Nephron (organoid): ENCODE measurements around the gene TLX1.

Experiments
- H3K27ac Mint-ChIP-seq, 3 experiments: 2 replicates each; pipeline ENCODE4 v1.8.0; 2020; ENCODE audit warnings: mixed read lengths in 3 of 3, mild to moderate bottlenecking in 2 of 3, moderate library complexity in 1 of 3
- H3K27me3 Mint-ChIP-seq: 2 replicates; pipeline ENCODE4 v1.8.0; 2021; ENCODE audit warnings: low read depth, mild to moderate bottlenecking, moderate library complexity, mixed read lengths
- H3K36me3 Mint-ChIP-seq: 2 replicates; pipeline ENCODE4 v1.8.0; 2020; ENCODE audit warnings: low read depth, mixed read lengths
- H3K4me1 Mint-ChIP-seq: 2 replicates; pipeline ENCODE4 v1.8.0; 2020; ENCODE audit warnings: mixed read lengths
- H3K4me3 Mint-ChIP-seq, 3 experiments: 2 replicates each; pipeline ENCODE4 v1.8.0; 2020; ENCODE audit warnings: mild to moderate bottlenecking in 3 of 3, mixed read lengths in 3 of 3, moderate library complexity in 2 of 3
- H3K9me3 Mint-ChIP-seq: 2 replicates; pipeline ENCODE4 v1.8.0; 2020; ENCODE audit warnings: mixed read lengths
- TF ChIP-seq, protein P1 (sequence below), 3 experiments: fragments of 200-600 bp; sonication (generic); IDR thresholded peaks; one replicate each; pipeline ENCODE4 v1.5.0; 2021; ENCODE audit warnings: antibody characterized with exemption in 3 of 3; ENCODE audit not compliant: unreplicated experiment in 3 of 3

TLX1 gene

DNA sequence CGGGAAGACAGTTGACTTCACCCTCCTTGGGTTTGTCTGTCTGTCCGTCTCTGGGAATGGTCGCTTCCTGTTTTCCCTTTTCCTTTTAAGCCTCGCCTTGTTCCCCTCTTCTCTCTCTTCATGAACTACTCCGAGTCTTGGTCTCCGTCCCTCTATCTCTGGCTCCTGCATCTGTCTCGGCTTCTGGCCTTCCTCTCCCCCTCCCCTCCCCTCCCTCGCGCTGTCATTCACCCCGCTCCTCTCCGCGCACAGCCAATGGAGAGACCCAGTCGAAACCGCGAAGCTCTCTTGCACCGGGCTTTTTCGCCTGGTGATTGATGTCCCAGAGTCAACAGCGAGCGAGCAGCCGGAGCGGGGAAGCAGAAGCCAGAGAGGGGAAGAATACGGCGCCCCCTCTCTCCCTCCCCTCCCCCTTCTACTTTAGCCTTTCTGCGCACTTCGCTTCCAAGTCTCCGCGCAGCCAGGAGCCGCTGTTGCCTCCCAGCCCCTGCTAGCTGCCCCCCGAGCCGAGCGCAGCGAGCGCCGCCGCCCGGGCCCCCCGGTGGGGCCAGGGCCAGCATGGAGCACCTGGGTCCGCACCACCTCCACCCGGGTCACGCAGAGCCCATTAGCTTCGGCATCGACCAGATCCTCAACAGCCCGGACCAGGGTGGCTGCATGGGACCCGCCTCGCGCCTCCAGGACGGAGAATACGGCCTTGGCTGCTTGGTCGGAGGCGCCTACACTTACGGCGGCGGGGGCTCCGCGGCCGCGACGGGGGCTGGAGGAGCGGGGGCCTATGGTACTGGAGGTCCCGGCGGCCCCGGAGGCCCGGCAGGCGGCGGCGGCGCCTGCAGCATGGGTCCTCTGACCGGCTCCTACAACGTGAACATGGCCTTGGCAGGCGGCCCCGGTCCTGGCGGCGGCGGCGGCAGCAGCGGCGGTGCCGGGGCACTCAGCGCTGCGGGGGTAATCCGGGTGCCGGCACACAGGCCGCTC is at the start of gene TLX1:
TLX1 (plus strand) TSS at position 317 of the 978 bp plus-strand sequence; CDS start at position 559, 242 bp downstream.
- peaks cover 17% of the 10 kb centered on the region for H3K4me1 Mint-ChIP-seq
- H3K4me3 Mint-ChIP-seq = peak within 1 kb of the TSS; percentile 66 to 73 (median 73)
- no peaks in the 10 kb centered on the region for H3K9me3 Mint-ChIP-seq
- H3K27ac Mint-ChIP-seq = no peak within 1 kb of the TSS
- TF ChIP-seq, protein P1, sequence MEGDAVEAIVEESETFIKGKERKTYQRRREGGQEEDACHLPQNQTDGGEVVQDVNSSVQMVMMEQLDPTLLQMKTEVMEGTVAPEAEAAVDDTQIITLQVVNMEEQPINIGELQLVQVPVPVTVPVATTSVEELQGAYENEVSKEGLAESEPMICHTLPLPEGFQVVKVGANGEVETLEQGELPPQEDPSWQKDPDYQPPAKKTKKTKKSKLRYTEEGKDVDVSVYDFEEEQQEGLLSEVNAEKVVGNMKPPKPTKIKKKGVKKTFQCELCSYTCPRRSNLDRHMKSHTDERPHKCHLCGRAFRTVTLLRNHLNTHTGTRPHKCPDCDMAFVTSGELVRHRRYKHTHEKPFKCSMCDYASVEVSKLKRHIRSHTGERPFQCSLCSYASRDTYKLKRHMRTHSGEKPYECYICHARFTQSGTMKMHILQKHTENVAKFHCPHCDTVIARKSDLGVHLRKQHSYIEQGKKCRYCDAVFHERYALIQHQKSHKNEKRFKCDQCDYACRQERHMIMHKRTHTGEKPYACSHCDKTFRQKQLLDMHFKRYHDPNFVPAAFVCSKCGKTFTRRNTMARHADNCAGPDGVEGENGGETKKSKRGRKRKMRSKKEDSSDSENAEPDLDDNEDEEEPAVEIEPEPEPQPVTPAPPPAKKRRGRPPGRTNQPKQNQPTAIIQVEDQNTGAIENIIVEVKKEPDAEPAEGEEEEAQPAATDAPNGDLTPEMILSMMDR (IDR thresholded peaks at IDR 0.05; ENCODE audit: unreplicated experiment in 3 of 3) = no peak
- peaks cover 97% of the 10 kb centered on the region for H3K27me3 Mint-ChIP-seq
- peaks cover 3% of the 10 kb centered on the region for H3K36me3 Mint-ChIP-seq

- Mint-ChIP-seq H3K9me3 (no peaks in the 10 kb centered on the region), H3K27ac (no peak overlapping the region), H3K4me3 (no peak overlapping the region), H3K36me3 (no peaks in the 10 kb centered on the region), H3K4me1 (no peaks in the 10 kb centered on the region), H3K27me3 (peaks cover 95% of the 10 kb centered on the region)
- TF ChIP-seq, protein P1 (IDR thresholded peaks at IDR 0.05; ENCODE audit: unreplicated experiment in 3 of 3) = no peak
Measured at GRCh38 chr10:101085846-101086245, 45.3 kb upstream of the TLX1 start.

GRCh38 chr10:101087376-101087775 is 43.7 kb upstream of the TLX1 start:
- Mint-ChIP-seq H3K36me3 (no peaks in the 10 kb centered on the region), H3K27me3 (peaks cover 98% of the 10 kb centered on the region), H3K4me1 (peaks cover 9% of the 10 kb centered on the region), H3K9me3 (no peaks in the 10 kb centered on the region), H3K27ac (no peak overlapping the region), H3K4me3 (no peak overlapping the region)
- TF ChIP-seq, protein P1 (IDR thresholded peaks at IDR 0.05; ENCODE audit: unreplicated experiment in 3 of 3) = no peak

GRCh38 chr10:101087965-101088364 is 43.1 kb upstream of the TLX1 start:
- Mint-ChIP-seq H3K9me3 (no peaks in the 10 kb centered on the region), H3K27me3 (peaks cover 96% of the 10 kb centered on the region), H3K4me1 (peaks cover 13% of the 10 kb centered on the region), H3K36me3 (no peaks in the 10 kb centered on the region), H3K27ac (no peak overlapping the region), H3K4me3 (no peak overlapping the region)
- TF ChIP-seq, protein P1 (IDR thresholded peaks at IDR 0.05; ENCODE audit: unreplicated experiment in 3 of 3) = no peak

DNA sequence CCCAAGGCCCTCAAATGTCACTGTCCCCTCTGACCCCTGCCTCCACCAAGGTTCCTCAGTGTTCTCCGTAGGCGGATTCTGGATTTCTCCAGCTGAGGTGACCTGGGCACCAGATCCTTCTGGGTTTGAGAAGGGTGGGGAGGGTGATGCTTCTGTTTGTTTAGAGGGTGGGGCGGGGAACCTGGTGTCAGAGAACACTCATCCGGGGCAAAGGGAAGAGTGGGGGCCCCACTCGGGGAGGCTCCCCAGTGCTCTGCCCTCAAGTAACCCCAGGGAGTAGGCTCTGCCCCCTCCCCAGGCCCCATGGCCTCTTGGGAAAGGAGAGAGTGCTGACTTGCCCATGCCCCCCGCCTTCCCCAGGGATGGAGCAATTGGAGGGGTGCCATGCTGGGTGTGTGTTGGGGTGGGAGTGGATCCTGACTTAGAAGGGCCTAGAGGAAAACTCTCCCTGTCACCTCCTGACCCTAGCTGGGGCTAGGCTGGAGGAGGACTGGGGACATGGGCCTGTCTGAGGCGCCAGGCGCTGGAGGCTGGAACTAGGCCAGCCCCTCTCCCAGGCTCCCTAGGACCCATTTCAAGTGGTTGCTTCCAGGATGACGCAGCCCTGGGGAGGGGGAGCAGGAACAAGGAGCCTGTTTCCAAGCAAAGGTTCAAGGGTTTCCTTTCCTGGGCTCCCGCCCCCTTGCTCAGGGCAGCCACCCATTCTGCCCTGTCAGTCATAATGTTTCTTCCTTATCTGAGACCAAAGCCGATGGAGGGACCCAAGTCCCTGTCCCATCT is 41.4 kb upstream of the TLX1 start:
- Mint-ChIP-seq H3K36me3 (no peaks in the 10 kb centered on the region), H3K27me3 (peaks cover 80% of the 10 kb centered on the region), H3K27ac (no peak overlapping the region), H3K4me3 (no peak overlapping the region), H3K4me1 (peaks cover 25% of the 10 kb centered on the region), H3K9me3 (no peaks in the 10 kb centered on the region)
- TF ChIP-seq, protein P1 (IDR thresholded peaks at IDR 0.05; ENCODE audit: unreplicated experiment in 3 of 3) = no peak
